GM10266 (cell line): ENCODE results near the gene KRTAP4-16.
"Not testable (repeated sequence)": the region's sequence is repeated elsewhere in the genome, so short reads cannot be mapped to it uniquely, and the experiment has no call there.

Experiments used
- DNase-seq: peaks from one replicate; pipeline ENCODE4 v3.0.0; 2012; ENCODE audit errors: extremely low spot score
- TF ChIP-seq, protein P1 (sequence below): IDR thresholded peaks from 2 replicates; pipeline ENCODE4 v1.5.1; 2012; ENCODE audit warnings: mild to moderate bottlenecking, low read depth; ENCODE audit not compliant: control insufficient read depth, insufficient read depth; ENCODE audit errors: missing control alignments

KRTAP4-16 gene

DNA sequence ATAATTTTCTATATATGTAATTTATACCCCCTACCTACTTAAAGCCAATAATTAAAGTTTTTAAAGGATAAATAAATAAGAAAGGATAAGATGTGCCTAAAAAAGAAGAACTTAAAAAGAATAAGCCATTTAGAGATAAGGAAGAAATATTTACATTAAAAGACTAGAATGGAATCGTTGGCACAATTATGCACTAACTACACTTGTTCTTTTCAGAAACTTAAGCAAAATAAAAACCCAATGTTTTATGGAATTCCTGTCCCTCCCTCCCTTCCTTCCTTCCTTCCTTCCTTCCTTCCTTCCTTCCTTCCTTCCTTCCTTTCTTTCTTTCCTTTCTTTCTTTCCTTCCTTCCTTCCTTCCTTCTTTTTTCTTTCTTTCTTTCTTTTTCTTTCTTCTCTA, 42.8 kb upstream of the KRTAP4-16 start:
- TF ChIP-seq, protein P1, sequence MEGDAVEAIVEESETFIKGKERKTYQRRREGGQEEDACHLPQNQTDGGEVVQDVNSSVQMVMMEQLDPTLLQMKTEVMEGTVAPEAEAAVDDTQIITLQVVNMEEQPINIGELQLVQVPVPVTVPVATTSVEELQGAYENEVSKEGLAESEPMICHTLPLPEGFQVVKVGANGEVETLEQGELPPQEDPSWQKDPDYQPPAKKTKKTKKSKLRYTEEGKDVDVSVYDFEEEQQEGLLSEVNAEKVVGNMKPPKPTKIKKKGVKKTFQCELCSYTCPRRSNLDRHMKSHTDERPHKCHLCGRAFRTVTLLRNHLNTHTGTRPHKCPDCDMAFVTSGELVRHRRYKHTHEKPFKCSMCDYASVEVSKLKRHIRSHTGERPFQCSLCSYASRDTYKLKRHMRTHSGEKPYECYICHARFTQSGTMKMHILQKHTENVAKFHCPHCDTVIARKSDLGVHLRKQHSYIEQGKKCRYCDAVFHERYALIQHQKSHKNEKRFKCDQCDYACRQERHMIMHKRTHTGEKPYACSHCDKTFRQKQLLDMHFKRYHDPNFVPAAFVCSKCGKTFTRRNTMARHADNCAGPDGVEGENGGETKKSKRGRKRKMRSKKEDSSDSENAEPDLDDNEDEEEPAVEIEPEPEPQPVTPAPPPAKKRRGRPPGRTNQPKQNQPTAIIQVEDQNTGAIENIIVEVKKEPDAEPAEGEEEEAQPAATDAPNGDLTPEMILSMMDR = no peak
- DNase-seq = no peak

DNA sequence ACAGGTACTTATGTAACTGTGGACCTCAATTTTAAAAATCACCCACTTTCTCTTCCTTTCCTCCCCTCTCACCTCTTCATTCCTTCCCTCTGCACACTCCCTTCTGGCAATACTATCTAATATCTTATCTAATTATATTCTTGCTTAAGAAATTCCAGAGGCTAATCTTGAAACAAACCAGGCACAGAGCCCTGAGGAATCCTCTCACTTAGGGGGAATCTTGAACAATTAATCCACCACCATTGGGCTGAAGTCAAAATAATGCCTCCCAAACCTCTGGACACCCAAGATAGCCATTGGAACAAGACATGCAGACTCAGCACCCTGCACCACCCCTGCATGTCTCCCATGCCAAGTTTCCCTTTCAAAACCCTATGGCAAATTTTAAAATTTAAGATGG, 39.4 kb upstream of the KRTAP4-16 start:
- DNase-seq = no peak
- TF ChIP-seq, protein P1 = no peak

DNA sequence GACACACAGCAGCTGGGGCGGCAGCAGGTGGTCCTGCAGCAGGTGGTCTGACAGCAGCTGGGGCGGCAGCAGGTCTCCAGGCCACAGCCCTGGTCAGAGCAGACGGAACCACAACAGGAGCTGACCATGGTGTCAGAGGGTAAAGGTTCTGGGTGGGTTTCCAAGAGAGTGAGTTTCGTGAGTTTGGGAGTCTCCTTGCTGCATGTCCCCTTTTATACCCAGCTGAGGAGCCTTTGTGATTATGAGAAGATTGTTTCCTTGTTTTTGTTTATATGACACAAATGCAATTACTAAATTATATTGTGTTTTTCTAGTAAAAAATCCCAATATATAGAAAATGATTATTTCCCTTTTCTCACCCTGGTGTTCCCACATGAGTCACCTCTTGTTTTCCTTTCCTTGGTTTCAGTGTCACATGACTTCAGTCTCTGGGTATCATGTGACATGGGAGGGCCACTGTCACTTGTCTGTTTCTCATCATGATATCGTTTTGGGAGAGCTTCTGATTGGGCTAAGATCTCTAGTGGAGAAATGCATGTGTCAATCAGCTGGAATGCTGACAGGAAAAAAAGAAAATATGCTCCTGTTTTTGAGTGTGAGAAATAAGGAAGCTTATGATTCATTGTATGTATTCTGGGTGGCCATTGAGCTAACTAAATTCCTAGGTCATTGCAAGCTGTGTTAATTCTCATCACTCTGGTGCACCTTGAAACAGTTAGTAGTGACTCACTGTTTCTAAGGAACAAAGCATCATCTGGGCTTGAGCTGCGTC, 38.5 kb upstream of the KRTAP4-16 start, which contains the start of gene KRTAP4-6:
Gene KRTAP4-6 (minus strand): TSS at position 185 of the 772 bp plus-strand sequence. CDS start 57 bp downstream, at position 128.
- DNase-seq = no peak
- TF ChIP-seq, protein P1 = no peak

DNA sequence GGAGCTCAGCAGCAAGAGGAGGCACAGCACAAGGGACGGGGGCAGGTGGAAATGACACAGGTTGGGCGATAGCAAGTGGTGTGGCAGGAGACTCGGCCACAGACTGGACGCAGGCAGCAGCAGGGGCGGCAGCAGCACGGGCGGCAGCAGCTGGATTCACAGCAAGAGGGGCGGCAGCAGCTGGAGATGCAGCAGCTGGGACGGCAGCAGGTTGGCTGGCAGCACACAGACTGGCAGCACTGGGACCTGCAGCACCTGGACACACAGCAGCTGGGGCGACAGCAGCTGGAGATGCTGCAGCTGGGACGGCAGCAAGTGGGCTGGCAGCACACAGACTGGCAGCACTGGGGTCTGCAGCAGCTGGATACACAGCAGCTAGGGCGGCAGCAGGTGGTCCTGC, 37.9 kb upstream of the KRTAP4-16 start:
- DNase-seq = not testable (repeated sequence)

DNA sequence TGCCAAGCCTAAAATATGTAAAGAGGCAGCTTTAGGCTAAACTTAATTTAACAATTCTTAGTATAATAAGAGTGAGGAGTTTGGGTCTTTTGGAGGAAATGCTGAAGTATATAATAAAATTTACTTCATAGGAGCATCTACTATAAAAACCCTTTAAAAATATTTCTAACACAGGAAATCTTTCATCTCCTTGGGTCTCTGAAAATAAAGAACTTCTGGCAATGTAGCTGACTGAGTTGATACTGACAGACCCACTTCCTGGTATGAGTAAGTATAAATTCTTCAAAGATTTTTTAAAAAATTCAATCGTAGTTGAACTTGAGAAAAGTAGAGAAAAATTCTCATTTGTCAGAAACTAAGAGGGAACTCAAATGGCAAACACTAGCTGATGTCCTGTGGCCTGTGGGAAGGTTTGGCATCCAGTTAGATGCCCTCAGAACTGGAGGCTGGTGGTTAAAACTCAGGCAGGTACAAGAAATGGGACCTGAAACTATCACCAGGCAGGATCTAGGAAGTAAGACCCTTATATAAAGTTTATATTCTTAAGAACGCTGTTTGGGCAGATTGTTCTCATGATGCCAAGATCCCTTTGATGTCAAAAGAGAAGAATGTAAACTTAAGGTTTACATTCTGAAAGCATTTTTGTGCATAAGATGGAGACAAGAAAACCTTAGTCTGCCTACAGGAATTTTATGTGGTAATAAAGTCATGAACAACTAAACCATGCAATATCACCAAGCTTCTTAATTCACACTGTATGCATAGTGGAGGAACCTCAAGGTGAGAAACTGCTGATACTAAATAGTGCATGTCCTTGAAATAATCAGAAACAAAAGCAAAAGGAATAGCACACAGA, 32.1 kb upstream of the KRTAP4-16 start:
- TF ChIP-seq, protein P1 = no peak
- no peak for DNase-seq

DNA sequence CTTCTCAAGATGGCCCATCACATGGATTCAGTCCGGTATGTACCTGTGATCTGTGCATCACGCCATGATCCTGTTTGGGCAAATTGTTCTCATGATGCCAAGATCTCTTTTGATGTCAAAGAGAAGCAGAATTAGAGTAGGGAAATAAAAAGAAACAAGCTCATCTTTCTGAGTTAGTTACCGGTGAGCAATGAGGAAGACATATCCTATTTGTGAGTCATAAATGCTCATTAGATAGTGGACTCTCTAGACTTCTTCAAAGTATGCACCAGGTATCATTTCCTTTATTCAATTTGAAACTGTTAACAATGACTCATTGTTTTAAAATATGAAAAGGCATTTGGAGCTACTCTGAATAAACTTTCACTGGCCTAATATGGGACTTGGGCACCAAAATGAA, 30.0 kb upstream of the KRTAP4-16 start:
- TF ChIP-seq, protein P1 = no peak
- DNase-seq = peak; percentile 17

DNA sequence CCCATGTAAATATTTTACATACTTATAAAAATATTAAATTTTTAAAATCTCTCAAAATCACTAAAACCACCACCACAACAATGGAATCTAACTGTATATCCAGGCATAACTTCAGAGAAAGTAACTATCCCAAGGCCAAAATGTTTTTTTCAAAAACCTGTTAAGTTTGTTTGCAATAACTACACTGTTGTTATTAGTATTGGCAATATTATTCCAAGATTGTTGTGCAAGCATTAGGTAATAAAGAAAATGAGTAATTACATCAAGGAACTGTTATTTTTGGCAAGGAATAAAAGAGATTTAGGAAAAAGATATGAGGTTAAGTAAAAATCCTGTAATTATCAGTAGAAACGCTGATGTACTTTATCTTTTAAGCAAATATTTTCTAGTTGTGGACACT, 25.4 kb upstream of the KRTAP4-16 start:
- no peak for DNase-seq

More for the DNA sequence above, 25.4 kb upstream of the KRTAP4-16 start:
- TF ChIP-seq, protein P1 = no peak
